ENCODE data around the gene CDC42EP2.

DNA sequence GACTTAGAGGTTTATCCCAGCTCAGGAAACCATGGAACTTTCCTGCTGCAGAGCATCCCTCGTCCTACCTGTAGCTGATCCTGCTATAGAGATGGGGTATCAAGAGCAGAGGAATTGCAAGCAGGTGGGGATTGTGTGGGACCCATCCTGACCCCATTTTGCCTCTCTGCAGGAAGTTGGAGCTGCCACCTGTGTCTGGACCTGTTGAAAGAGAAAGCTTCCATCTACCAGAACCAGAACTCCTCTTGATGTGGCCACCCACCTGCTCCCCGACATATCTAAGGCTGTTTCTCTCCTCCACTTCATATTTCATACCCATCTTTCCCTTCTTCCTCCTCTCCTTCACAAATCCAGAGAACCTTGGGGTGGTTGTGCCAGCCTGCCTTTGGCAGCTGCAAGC is 36.8 kb downstream of the CDC42EP2 start:
- TF ChIP-seq, protein P1, sequence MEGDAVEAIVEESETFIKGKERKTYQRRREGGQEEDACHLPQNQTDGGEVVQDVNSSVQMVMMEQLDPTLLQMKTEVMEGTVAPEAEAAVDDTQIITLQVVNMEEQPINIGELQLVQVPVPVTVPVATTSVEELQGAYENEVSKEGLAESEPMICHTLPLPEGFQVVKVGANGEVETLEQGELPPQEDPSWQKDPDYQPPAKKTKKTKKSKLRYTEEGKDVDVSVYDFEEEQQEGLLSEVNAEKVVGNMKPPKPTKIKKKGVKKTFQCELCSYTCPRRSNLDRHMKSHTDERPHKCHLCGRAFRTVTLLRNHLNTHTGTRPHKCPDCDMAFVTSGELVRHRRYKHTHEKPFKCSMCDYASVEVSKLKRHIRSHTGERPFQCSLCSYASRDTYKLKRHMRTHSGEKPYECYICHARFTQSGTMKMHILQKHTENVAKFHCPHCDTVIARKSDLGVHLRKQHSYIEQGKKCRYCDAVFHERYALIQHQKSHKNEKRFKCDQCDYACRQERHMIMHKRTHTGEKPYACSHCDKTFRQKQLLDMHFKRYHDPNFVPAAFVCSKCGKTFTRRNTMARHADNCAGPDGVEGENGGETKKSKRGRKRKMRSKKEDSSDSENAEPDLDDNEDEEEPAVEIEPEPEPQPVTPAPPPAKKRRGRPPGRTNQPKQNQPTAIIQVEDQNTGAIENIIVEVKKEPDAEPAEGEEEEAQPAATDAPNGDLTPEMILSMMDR (optimal IDR thresholded peaks at IDR 0.05 in 1 of 3, IDR thresholded peaks at IDR 0.05 in 1 of 3, conservative IDR thresholded peaks at IDR 0.05 in 1 of 3; ENCODE audit: extremely low read depth in 1 of 3, insufficient read depth in 2 of 3, low read length in 3 of 3), result no peak
- TF ChIP-seq EZH2 (IDR thresholded peaks at IDR 0.05; ENCODE audit: low read length), result no peak

All from keratinocyte (primary cell).